Activated CD4-positive, alpha-beta T cell treated with anti-CD3 and anti-CD28 coated beads, Interleukin-2, Interleukin-6, amounts not matched to agents 100 ng/mL and 50 ng/mL, durations not matched to agents 16 hours and 8 hours (primary cell): ENCODE measurements around the gene STK16.
"Not testable (repeated sequence)": the region's sequence is repeated elsewhere in the genome, so short reads cannot be mapped to it uniquely, and the experiment has no call there.

Experiments
- DNase-seq: peaks from one replicate; pipeline ENCODE4 v3.0.0-alpha.2; 2020

The STK16 gene, protein sequence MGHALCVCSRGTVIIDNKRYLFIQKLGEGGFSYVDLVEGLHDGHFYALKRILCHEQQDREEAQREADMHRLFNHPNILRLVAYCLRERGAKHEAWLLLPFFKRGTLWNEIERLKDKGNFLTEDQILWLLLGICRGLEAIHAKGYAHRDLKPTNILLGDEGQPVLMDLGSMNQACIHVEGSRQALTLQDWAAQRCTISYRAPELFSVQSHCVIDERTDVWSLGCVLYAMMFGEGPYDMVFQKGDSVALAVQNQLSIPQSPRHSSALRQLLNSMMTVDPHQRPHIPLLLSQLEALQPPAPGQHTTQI

DNA sequence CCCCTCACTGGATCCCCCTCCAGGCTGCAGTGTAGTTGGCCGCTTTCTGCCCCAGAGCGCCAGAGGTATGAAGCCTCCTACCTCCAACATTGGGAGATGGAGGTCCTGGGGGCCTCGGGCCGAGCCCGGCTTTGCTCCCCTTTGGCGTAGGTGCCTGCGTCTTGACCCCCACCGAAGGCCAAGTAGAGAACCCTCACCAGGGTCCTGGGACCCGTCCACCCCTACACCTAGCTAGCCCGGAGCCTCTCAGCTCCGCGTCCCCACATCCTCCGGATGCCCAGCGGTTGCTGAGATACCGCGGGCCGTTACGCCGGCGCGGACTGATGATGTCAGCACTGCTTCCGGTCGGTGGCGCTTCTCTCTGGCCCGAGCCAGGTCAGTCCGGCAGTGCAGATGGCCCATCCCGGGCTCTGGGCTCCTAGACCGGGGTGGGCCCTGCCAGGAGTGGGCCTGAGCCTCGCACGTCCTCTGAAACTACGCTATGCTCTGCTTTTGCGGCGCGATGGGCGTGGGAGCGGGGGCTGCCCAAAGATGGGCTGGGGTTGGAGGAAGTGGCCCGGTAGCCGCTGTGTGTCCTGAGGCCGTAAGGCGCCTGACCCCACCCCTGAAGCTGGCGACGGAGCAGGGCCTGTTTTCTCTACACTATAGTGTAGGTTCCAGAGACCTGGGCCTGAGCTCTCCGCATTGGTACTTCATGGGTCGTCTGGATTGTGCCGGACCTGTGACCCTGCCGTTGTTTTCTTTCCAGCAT is at the start of gene STK16, which contains the start of gene GLB1L:
Gene STK16 (plus strand): TSS at position 332 of the 751 bp plus-strand sequence. CDS start 521 bp downstream, outside the sequence.
Gene GLB1L (minus strand): TSS at position 297 of the 751 bp plus-strand sequence. CDS start 1,871 bp downstream, outside the sequence.
- peak; percentile 94 for DNase-seq

DNA sequence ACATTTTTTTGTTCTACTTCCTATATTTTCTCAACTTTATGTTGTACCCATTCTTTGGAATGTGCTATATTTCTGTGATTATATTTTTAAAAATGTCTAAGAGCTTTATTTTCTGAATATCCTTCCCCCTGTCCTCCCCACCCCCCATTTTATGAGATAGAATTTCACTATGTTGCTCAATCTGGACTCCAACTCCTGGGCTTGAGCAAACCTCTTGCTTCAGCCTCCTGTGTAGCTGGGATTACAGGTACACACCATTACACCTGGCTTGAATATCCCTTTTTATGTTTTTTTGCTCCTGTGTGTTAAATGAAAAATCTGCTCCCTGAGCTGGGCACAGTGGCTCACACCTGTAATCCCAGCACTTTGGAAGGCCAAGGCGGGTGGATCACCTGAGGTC is 47.9 kb upstream of the STK16 start:
- no peak for DNase-seq

DNA sequence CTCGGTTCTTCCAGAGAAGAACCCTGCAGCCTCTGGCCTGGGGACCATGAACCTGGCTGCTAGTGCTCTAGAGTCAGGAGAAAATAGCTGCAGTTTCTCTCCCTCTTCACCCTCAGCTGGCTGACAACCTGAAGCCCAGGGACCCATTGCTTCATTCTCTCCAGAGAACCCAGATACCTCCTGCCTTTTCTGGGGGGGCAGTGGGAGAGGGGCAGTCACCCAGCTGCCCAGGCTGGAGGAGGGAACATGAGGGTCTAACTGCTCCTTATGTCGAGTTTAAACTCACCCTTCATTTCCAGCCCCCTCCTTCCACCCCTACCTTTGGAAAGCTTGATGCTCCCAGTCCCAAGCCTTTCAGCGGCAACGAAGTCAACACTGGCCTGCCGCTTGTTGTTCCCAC is 46.3 kb upstream of the STK16 start:
- no peak for DNase-seq

DNA sequence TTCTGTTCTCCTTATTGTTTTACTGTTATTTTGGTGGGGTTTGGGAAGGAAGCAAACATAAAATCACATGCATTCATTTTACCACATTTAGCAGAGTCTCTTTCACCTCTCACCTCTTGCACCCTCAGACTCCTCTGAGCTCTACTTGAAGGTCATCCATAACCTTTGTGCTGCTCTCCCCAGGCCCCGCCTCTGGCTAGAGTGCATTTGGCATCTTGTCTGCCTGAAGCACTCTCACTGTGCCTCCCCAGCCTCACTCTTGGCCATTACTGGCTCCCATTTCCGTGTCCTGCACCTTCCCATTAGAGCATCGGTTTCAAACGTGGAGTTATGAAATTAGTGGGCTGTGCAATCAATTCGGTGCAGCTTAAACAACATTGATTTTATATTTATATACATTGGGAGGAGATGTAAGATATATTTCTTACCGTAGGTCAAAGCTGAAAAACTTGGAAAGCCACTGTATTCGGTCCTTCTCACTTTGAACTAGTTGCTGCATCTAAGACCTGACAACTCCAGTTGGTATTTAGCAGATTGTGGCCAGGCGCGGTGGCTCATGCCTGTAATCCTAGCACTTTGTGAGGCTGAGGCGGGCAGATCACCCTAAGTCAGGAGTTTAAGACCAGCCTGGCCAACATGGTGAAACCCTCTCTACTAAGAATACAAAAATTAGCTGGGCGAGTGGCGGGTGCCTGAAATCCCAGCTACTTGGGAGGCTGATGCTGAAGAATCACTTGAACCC is 45.6 kb upstream of the STK16 start:
- DNase-seq = no peak

DNA sequence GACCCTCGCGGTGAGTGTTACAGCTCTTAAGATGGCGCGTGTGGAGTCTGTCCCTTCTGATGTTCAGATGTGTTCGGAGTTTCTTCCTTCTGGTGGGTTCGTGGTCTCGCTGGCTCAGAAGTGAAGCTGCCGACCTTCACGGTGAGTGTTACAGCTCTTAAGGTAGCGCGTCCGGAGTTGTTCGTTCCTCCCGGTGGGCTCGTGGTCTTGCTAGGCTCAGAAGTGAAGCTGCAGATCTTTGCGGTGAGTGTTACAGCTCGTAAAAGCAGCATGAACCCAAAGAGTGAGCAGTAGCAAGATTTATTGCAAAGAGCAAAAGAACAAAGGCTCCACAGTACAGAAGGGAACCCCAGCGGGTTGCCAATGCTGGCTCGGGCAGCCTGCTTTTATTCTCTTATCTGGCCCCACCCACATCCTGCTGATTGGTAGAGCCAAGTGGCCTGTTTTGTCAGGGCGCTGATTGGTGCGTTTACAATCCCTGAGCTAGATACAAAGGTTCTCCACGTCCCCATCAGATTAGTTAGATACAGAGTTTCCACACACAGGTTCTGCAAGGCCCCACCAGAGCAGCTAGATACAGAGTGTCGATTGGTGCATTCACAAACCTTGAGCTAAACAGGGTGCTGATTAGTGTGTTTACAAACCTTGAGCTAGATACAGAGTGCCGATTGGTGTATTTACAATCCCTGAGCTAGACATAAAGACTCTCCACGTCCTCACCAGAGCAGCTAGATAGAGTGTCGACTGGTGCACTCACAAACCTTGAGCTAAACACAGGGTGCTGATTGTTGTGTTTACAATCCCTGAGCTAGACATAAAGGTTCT is 44.6 kb upstream of the STK16 start:
- peak; percentile 25 for DNase-seq

DNA sequence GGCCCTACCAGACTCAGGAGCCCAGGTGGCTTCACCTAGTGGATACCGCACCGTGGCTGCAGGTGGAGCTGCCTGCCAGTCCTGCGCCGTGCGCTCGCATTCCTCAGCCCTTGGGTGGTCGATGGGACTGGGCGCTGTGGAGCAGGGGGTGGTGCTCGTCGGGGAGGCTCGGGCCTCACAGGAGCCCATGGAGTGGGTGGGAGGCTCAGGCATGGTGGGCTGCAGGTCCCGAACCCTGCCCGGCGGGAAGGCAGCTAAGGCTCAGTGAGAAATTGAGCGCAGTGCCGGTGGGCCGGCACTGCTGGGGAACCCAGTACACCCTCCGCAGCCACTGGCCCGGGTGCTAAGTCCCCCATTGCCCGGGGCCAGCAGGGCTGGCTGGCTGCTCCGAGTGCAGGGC is 43.9 kb upstream of the STK16 start:
- DNase-seq = not testable (repeated sequence)

DNA sequence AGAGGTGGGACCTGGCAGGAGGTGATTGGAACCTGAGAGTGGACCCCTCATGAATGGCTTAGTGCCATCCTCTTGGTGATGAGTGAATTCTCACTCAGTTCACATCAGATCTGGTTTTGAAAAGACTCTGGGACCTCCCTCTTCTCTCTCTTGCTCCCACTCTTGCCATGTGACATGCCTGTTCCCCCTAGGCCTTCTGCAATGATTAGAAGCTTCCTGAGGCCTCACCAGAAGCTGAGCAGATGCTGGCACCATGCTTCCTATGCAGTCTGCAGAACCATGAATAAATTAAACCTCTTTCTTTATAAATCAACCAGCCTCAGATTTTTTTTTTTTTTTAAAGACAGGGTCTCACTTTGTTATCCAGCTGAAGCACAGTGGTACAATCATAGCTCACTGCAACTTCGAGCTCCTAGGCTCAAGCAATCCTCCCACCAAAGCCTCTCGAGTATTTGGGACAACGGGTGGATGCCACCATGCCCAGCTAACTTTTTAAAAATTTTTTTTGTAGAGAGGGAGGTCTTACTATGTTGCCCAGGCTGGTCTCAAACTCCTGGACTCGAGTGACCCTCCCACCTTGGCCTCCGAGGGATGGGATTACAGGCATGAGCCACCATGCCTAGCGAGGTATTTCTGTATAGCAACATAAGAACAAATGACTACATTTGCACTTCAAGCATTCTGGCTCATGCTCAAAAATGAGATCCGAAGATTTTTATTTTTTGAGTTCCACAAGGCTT is 40.7 kb upstream of the STK16 start:
- DNase-seq = no peak

DNA sequence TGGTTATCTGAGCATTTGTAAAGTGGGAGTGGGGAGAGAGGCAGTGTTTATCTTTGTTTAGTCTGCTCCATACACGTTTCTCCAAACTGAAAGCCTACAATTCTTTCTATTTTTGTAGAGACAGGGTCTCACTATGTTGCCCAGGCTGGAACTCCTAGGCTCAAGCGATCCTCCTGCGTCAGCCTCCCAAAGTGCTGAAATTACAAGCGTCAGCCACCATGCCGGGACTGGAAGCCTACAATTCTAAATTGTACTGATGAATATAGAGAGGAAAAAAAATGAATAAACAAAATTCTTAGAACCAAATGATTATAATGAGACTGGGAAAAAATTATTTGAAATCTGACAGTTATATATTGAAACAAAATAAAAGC is 40.1 kb upstream of the STK16 start:
- no peak for DNase-seq

DNA sequence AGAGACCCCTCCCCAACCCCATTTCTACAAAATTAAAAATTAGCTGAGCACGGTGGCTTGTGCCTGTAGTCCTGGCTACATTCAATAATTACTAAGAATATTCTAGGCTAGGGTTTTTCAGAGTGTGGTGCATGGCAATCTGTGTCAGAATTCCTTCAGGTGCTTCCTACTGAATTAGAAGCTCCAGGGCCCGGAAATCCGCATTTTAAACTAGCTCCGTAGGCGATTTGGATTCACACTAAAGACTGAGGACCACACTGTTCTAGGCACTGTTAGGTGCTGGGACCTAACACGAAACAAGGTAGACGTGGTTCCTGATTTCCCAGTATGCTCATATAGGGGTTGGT is 39.3 kb upstream of the STK16 start:
- DNase-seq = no peak

DNA sequence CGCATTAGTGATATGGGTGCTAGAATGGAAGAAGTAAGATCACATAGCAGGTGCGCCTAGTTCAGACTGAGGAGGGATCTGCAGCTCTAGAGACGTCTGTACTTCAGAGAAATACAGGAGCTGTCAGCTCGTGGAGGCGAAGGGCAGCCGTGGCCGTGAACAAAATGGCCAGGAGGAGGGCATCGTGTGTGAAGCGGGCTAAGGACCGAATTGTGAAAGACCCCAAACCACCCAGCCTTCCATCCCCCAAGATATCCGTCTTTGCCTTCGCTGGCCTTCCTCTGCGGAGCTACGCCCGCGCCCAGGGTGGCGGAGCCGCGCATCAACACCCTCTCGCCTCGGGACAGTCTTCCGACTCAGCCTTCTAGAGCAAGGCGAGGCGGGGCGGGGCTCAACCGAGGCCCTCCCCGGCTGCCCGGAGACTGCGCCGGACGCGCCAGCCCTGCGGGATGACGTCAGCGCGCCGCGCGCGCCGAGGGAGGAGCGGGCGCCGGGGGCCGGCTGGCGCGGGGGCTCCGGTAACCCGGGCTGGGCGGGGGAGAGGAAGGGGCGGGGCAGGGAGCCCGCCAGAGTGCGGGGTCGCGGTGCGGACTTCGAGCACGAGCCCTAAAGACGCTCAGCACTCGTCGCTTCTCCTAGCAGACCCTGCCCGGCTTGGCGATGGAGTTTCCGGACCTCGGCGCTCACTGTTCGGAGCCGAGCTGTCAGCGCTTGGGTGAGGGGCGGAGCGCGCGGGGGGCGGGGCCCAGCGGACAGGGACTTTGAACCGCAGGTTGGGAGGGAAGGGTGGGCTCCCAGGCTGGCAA is 38.7 kb upstream of the STK16 start, which contains the start of gene ZFAND2B:
Gene ZFAND2B (plus strand): TSS at position 455 of the 806 bp plus-strand sequence. CDS start 206 bp downstream, at position 661.
- DNase-seq = peak; percentile 96

DNA sequence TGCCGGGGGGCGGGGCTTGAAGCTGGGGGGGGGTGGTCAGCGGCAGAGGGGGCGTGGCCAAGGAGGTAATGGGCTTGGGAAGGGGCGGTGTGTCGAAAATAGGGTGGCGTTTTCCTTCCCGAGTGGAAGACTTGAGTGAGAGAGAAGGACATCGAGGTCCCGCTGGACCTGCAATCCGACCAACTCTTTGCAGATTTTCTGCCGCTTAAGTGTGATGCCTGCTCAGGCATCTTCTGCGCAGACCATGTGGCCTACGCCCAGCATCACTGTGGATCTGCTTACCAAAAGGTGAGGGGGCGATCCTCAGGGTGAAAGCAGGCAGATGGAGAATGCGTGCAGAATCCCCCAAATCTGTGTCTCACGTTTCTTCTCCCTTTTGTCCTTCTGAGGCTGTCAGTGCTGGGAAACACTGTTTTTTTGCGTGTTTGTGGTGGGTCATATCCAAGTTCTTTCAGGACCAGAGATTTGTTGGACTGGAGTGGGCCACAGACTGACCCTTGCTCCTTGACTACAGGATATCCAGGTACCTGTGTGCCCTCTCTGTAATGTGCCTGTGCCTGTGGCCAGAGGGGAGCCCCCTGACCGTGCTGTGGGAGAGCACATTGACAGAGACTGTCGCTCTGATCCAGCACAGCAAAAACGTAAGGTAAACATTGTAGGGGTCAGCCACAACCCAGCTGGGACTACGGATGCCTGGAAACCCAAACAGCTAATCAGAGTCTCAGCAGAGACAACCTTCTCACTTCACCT is 38.0 kb upstream of the STK16 start:
- DNase-seq = no peak

DNA sequence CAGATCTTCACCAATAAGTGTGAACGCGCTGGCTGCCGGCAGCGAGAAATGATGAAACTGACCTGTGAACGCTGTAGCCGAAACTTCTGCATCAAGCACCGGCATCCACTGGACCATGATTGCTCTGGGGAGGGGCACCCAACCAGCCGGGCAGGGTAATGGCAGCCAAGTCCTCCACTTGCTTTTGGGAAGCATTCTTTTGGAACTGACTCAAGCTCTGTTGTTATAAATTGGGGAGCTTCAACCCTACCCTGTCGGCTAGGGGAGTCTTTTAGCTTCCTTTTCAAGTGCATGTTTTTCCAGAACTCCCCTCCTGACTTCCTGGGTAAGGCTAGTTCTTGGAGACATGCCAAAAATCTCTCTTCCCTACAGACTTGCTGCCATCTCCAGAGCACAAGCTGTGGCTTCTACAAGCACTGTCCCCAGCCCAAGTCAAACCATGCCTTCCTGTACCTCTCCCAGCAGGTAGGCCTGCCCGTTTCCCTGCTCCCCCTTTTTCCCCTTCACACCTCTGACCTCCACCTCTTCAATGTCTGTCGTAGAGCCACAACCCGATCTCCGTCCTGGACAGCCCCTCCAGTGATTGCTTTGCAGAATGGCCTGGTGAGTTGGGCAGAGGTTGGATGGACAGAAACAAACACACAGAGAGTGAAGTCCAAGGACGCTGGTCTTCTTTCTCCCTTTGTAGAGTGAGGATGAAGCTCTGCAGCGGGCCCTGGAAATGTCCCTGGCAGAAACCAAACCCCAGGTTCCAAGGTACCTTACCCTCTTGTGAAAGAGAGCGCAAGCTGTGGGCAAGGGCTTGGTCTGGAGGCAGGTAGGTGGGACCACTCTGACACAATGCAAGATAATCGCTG is 37.2 kb upstream of the STK16 start:
- no peak for DNase-seq

DNA sequence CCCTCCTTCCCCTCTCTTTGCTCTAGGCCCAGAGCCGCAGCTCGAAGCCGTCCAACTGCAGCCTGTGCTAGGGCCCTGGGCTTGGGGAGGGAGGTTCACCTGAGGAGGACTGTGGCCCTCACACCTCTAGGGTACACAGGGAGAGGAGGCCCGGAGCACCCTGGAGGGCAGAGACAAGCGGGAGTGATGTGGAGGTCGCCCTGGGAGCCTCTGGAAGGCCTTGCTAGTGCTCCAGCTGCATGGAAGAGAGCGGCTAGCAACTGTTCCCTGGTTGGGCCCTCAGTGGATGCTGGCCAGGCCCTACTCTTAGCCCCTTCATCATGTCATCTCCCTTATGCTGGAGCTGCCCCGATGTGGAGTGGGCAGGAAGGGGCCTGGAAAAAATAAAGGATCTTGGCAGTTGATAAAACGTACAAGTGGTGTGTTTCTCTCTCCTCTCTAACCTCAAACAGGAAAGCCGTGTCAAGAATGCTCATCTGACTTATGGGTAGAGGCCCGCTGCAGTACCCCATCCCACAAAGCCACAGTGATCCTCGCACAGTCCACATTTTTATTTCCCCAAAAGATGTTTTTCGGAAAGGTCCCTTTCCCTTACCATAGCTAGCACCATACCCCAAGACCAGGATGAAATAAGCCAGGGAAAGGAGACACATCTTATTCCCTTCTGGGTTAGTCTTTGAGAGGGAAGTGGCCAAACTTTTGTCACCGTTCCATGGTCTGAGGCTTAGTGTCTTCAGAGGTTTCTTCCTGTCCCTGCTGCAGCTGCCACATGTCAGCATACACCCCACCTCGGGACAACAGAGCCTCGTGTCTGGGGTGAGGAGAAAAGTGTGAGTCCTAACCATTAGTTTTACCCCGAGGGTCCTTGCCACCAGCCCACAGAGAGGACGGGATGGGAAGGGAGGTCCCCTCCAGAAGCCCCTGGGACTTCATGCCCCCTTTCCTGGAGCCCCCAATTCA is 35.8 kb upstream of the STK16 start:
- no peak for DNase-seq

DNA sequence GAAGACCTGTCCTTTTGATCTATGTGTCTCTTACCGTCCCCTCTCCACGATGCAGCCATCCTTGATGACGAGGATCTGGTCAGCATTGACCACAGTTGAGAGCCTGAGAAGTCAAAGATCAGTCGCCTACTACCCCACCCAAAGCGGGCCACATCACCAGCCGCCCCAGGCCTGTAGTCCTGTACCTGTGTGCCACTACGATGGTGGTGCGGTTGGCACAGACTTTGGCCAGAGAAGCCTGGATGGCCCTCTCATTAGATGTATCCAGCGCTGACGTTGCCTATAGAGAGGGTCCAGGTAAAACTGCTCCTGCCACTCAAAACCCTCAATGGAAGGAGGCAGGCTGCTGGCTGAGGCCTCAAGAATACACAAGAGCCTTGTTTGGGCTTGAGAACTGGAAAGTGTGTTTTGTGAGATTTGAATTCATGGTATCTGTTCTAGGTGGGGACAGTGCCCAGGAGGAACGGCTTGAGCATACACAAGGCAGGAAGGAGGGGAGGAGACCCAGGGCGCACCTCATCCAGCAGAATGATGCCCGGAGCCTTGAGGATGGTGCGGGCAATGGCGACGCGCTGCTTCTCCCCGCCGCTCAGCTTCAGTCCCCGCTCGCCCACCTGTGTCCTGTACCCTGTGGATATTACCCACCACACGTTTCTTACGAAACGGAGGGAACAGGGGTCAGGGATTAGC is 34.9 kb upstream of the STK16 start:
- no peak for DNase-seq

DNA sequence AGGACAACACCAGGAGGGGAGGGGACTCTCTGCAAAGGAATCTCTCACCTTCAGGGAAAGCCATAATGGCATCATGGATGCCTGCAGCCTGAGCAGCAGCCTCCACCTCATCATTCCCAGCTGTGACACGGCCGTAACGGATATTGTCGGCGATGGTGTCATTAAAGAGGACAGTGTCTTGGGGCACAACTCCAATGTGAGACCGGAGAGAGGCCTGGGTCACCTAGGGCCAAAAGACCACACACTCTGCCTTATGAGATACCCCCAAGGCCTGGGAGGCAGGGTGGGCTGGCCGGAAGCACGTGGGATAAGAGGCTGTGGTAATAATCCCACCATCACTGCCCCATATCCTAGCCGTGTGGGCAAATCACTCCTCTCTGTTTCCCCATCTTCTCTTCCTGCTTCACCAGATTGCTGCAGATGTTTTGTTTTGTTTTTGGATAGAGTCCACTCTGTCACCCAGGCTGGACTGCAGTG is 34.4 kb upstream of the STK16 start:
- DNase-seq = no peak

DNA sequence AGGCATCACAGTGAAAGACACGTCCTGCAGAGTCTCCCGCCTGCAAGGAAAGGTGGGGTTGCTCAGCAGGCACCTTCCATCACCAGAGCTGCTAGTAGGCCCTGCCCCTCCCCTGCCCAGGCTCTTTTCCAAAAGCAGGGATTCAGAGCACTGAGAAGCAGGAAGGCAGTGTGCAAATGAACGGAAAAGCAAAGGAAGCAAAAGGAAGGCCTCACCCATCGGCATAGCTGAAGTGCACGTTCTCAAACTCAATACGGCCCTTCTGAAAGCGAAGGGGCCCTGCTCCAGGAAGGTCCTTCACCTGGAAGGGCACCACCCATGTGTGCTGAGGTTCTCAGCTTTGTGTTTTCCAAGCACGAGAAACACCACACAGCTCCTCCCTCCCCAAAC is 32.3 kb upstream of the STK16 start:
- DNase-seq = no peak

DNA sequence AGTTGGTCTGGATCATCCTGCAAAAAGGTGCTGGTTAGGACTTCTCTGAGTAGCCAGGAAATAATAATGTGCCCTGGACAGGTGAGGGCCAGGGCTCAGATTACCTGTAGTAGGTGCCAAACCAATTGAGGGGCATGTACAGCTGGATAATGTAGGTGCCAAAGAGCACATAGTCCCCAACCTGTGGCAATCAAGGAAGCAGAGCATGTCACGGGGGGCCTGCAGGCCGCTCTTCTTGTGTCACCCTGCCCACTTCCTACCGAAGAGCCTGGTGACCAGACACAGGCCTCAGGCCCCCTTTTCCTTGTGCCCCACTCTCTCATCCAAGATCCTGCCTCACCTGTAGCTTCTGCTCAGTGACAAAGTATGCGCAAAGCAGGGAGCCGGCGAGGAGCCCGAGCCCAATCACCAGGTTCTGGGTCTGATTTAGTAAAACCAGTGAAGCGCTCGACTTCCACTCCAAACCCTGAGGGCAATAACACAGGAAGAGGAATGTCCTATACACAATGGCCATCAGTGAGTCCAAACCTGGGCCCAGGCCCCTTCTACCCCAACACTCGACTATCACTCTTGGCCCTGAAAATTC is 31.7 kb upstream of the STK16 start:
- no peak for DNase-seq
